Heart left ventricle (tissue), 16 donors: ENCODE results near the gene HOXD12. TPM values are rescaled to one million over a fixed set of nuclear protein-coding genes. Genes with fewer than 3 reads are reported as not detected.

Experiments
- ATAC-seq, 4 donors: fragments of 200-7000 bp; cut with Tn5 transposase; one replicate each; pipeline ENCODE4 v1.9.1; 2020 to 2022; ENCODE audit warnings: moderate library complexity in 4 of 4, mild to moderate bottlenecking in 3 of 4, moderate number of reproducible peaks in 1 of 4
- DNase-seq, 5 donors: peaks; one replicate each; pipeline ENCODE4 v3.0.0-alpha.2; 2020
- H3K27ac ChIP-seq, 12 donors: fragments of 200-600 bp; sonication (generic) in 4 of 12; one replicate each; pipeline versions ENCODE4 v1.5.0 to v1.8.0; 2016 to 2022; ENCODE audit warnings: mild to moderate bottlenecking in 2 of 12
- H3K27me3 ChIP-seq, 9 donors: fragments of 200-600 bp; sonication (generic) in 2 of 9; one replicate each; pipeline versions ENCODE4 v1.5.1 to v1.8.0; 2016 to 2022; ENCODE audit warnings: mild to moderate bottlenecking in 3 of 9
- H3K36me3 ChIP-seq, 9 donors: fragments of 200-600 bp; sonication (generic) in 2 of 9; one replicate each; pipeline versions ENCODE4 v1.5.0 to v1.8.0; 2018 to 2022; ENCODE audit warnings: mild to moderate bottlenecking in 2 of 9
- H3K4me1 ChIP-seq, 12 donors: fragments of 200-600 bp; sonication (generic) in 4 of 12; one replicate each; pipeline versions ENCODE4 v1.5.0 to v1.8.0; 2016 to 2022; ENCODE audit warnings: mild to moderate bottlenecking in 3 of 12
- H3K4me3 ChIP-seq, 12 donors: fragments of 200-600 bp; sonication (generic) in 4 of 12; one replicate each; pipeline versions ENCODE4 v1.5.0 to v1.8.0; 2017 to 2022; ENCODE audit warnings: mild to moderate bottlenecking in 9 of 12, moderate library complexity in 4 of 12
- H3K9me3 ChIP-seq, 12 donors: fragments of 200-600 bp; sonication (generic) in 4 of 12; one replicate each; pipeline versions ENCODE4 v1.5.0 to v1.8.0; 2016 to 2022; ENCODE audit warnings: mild to moderate bottlenecking in 1 of 12
- POLR2A ChIP-seq, 2 donors: fragments of 450-650 bp; IDR thresholded peaks; one replicate each; pipeline ENCODE4 v1.6.1; 2017; ENCODE audit warnings: antibody characterized with exemption in 2 of 2, mild to moderate bottlenecking in 2 of 2, moderate library complexity in 2 of 2
- WGBS, 4 donors: extraction: QIAGEN DNeasy Blood & Tissue Kit in 2 of 4; methylation state at CpG; one replicate each; pipeline versions ENCODE4 v1.1.5 to v1.1.7; 2013 to 2018; 5-methylcytosine and 5-hydroxymethylcytosine counted together
- intact Hi-C, 10 donors: fragments of 100-400 bp; cut with DNase I; formaldehyde crosslinking; loops; one replicate each; pipeline versions ENCODE4 v1.11.1 to v1.14.2; 2022
- polyA plus RNA-seq, 2 donors: library from polyadenylated mRNA; stranded (reverse); fragments of 200-250 nt; gene quantifications; one replicate each; pipeline ENCODE4 v1.2.3, GENCODE V29; 2013
- total RNA-seq, 9 donors: library from RNA; depleted of rRNA in 2 of 9; stranded (reverse); fragments of >200 nt in 2 of 9; fragmentation: NEBNext Ultra II Directional in 3 of 9; extraction: Animal tissue kit (Norgen Biotek cat#: 25700) in 3 of 9; gene quantifications; one replicate each; pipeline versions ENCODE4 v1.1.0 to v1.2.4, GENCODE V29; 2016 to 2023
- TF ChIP-seq, protein P1 (sequence below), 12 donors: fragments of 200-600 bp; sonication (generic) in 4 of 12; IDR thresholded peaks; one replicate each; pipeline versions ENCODE4 v1.5.0 to v1.8.0; 2018 to 2022; ENCODE audit warnings: antibody characterized with exemption in 12 of 12, mild to moderate bottlenecking in 5 of 12
- donor health status: ischemic (EF 13 %, LVEDD 7.1; RV severe dilation, severe dysfunction).
- donor health status: healthy with polysubstance abuse.
- donor health status: DM: no; HTN: yes; CAD: no.
- donor health status: DM: no; HTN: no; CAD: no.
- donor health status: ischemic (EF 25% LVEDD 6.9; RV normal size, moderate dysfunction).
- donor health status: ischemic (EF 25% LVEDD 5.7; RV mildly dilated, moderate dysfunction).
- donor health status: healthy.
- donor health status: DM: yes; HTN: yes; CAD: no.
- donor health status: ischemic (EF 35%, LVEDD 5.7; RV mildly dilated, moderate dysfunction).
- donor health status: nonischemic (EF 11% LVEDD 7.7; RV severe dilation, severe dysfunction).
- donor health status: DM: yes; HTN: yes; CAD: no.
- donor health status: PGD.
- donor health status: ischemic (EF 29% LVEDD 5.4; RV normal size, mild dysfunction).
- donor health status: nonischemic (EF 23%, LVEDD 6.1; RV moderate dilation, normal function).

The HOXD12 gene
- total and polyA plus RNA-seq, 11 donors: not detected

GRCh38 chr2:176132205-176133171 is 32.9 kb downstream of the HOXD12 start:
- 9 to 23% (median 17%) methylated on average over 33 of the region's 33 CpGs for WGBS, 4 donors
- H3K36me3 ChIP-seq: no peaks in the 10 kb centered on the region
- no peak for DNase-seq
- no peak for TF ChIP-seq POLR2A (IDR thresholded peaks at IDR 0.05)
- TF ChIP-seq, protein P1, sequence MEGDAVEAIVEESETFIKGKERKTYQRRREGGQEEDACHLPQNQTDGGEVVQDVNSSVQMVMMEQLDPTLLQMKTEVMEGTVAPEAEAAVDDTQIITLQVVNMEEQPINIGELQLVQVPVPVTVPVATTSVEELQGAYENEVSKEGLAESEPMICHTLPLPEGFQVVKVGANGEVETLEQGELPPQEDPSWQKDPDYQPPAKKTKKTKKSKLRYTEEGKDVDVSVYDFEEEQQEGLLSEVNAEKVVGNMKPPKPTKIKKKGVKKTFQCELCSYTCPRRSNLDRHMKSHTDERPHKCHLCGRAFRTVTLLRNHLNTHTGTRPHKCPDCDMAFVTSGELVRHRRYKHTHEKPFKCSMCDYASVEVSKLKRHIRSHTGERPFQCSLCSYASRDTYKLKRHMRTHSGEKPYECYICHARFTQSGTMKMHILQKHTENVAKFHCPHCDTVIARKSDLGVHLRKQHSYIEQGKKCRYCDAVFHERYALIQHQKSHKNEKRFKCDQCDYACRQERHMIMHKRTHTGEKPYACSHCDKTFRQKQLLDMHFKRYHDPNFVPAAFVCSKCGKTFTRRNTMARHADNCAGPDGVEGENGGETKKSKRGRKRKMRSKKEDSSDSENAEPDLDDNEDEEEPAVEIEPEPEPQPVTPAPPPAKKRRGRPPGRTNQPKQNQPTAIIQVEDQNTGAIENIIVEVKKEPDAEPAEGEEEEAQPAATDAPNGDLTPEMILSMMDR (IDR thresholded peaks at IDR 0.05): no peak
- ATAC-seq: no peak
- peaks cover 0 to 42% (median 10%) of the 10 kb centered on the region in 12 donors for H3K4me1 ChIP-seq
- H3K4me3 ChIP-seq: peak overlapping the region in 10 of 12 donors; percentile 8 to 61 (median 26)
- peaks cover 76 to 99% (median 94%) of the 10 kb centered on the region in 9 donors for H3K27me3 ChIP-seq
- H3K9me3 ChIP-seq: no peaks in the 10 kb centered on the region
- peak overlapping the region in 3 of 12 donors; percentile 7 to 41 (median 18) for H3K27ac ChIP-seq
- intact Hi-C loops: loop anchor here in 2 of 10 donors (5.0 to 10.0 kb wide), 2 partner anchors 680 to 682 kb away; no protein-coding TSS in a partner anchor

- no peak overlapping the region for H3K27ac ChIP-seq
Observed at GRCh38 chr2:176133389-176133788, 33.8 kb downstream of the HOXD12 start.

GRCh38 chr2:176134035-176134434 is 34.4 kb downstream of the HOXD12 start:
- DNase-seq (no peak), ATAC-seq (no peak)
- WGBS, 4 donors: 20 to 51% (median 41%) methylated on average over 4 of the region's 4 CpGs
- H3K27me3 ChIP-seq: peaks cover 71 to 99% (median 96%) of the 10 kb centered on the region in 9 donors
- H3K27ac ChIP-seq: no peak overlapping the region
- H3K4me1 ChIP-seq: peaks cover 0 to 34% (median 10%) of the 10 kb centered on the region in 12 donors
- H3K36me3 ChIP-seq: no peaks in the 10 kb centered on the region
- H3K4me3 ChIP-seq: no peak overlapping the region
- TF ChIP-seq, protein P1 (IDR thresholded peaks at IDR 0.05): no peak
- no peak for TF ChIP-seq POLR2A (IDR thresholded peaks at IDR 0.05)
- intact Hi-C loops: loop anchor here in 2 of 10 donors (5.0 to 10.0 kb wide), 2 partner anchors 678 to 681 kb away; no protein-coding TSS in a partner anchor
- H3K9me3 ChIP-seq: no peaks in the 10 kb centered on the region

More at GRCh38 chr2:176133389-176133788, 33.8 kb downstream of the HOXD12 start:
- Histone ChIP-seq H3K27me3 (peaks cover 73 to 99% (median 96%) of the 10 kb centered on the region in 9 donors), H3K36me3 (no peaks in the 10 kb centered on the region), H3K4me1 (peaks cover 0 to 40% (median 10%) of the 10 kb centered on the region in 12 donors), H3K9me3 (no peaks in the 10 kb centered on the region), H3K4me3 (no peak overlapping the region)
- TF ChIP-seq POLR2A (IDR thresholded peaks at IDR 0.05): no peak
- TF ChIP-seq, protein P1 (IDR thresholded peaks at IDR 0.05): no peak
- intact Hi-C loops: loop anchor here in 2 of 10 donors (5.0 to 10.0 kb wide), 2 partner anchors 679 to 681 kb away; no protein-coding TSS in a partner anchor
- no peak for DNase-seq
- ATAC-seq: no peak

DNA sequence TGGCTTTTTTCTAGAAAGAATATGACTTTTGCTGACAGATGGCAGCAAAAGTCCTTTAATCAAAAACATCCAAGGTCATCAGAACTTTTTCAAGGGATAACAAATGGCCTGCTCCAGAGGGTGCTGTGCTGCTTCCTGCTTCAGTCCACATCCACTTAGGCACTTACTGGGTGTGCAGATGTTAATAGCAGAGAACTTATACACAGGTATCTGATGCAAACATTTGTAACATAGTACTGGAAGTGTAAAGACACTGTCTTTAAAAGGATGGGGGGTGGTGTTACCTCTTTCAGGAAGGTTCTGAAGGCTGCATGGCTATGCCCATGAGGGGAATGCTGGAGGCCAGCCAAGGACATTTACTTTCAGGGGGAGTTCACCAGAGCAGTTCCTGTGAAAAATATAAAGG is 35.4 kb downstream of the HOXD12 start:
- Histone ChIP-seq H3K27ac (peak overlapping the region in 1 of 12 donors; percentile 81), H3K27me3 (peaks cover 71 to 99% (median 98%) of the 10 kb centered on the region in 9 donors), H3K4me3 (no peak overlapping the region)

More for the DNA sequence above, 35.4 kb downstream of the HOXD12 start:
- Histone ChIP-seq H3K9me3 (no peaks in the 10 kb centered on the region), H3K4me1 (peaks cover 0 to 32% (median 9%) of the 10 kb centered on the region in 12 donors), H3K36me3 (no peaks in the 10 kb centered on the region)
- intact Hi-C loops: loop anchor here in 2 of 10 donors (5.0 to 10.0 kb wide), 2 partner anchors 680 to 682 kb away; no protein-coding TSS in a partner anchor
- ATAC-seq: no peak
- TF ChIP-seq, protein P1 (IDR thresholded peaks at IDR 0.05): peak in 1 of 12 donors; percentile 12
- no peak for TF ChIP-seq POLR2A (IDR thresholded peaks at IDR 0.05)
- no peak for DNase-seq
